GM12878 (cell line): ENCODE results near the gene TESMIN. TPM values are rescaled to one million over a fixed set of nuclear protein-coding genes. Genes with fewer than 3 reads are reported as not detected.

Source experiments
- ATAC-seq: fragments of 200-7000 bp; cut with Tn5 transposase; 3 replicates; pipeline ENCODE4 v1.9.1; 2020; ENCODE audit warnings: mild to moderate bottlenecking, moderate library complexity
- BruUV-seq: library from RNA; stranded (reverse); fragments of 400-500 nt; replicated peaks from 2 replicates; lab custom pipeline; 2021; lab: Mats Ljungman, UMichigan
- CTCF ChIA-PET: fragments of 300-600 bp; sonication (Branson Sonifier 250); formaldehyde crosslinking; extraction: SDS; loops from one replicate; lab custom pipeline; 2021; ENCODE audit warnings: inconsistent platforms; lab: Yijun Ruan, JAX
- POLR2A ChIA-PET: fragments of 350-600 bp; formaldehyde crosslinking; extraction: SDS; loops from one replicate; lab custom pipeline; 2021; ENCODE audit warnings: inconsistent platforms; lab: Charles Lee
- RAD21 ChIA-PET: fragments of 300-600 bp; sonication (Branson Sonifier 250); formaldehyde crosslinking; loops from one replicate; lab custom pipeline; 2023; ENCODE audit warnings: antibody characterized with exemption; ENCODE audit not compliant: unreplicated experiment; lab: Charles Lee
- SMC1A ChIA-PET: fragments of 300-600 bp; sonication (Branson Sonifier 250); formaldehyde crosslinking; loops from one replicate; lab custom pipeline; 2023; ENCODE audit not compliant: unreplicated experiment, uncharacterized antibody; lab: Charles Lee
- DNase-seq: peaks from one replicate; pipeline ENCODE4 v3.0.0-alpha.2; 2011; ENCODE audit warnings: low read depth, low spot score
- FAIRE-seq: peaks from 3 replicates; lab custom pipeline; 2011; peaks lifted over from hg19 to GRCh38; lab: Jason Lieb, UNC
- H2AFZ ChIP-seq: 2 replicates; pipeline ENCODE4 v1.6.0; 2011; ENCODE audit warnings: low read depth, low read length, control low read depth; ENCODE audit not compliant: control insufficient read depth
- H3K27ac ChIP-seq: 2 replicates; pipeline ENCODE4 v1.5.1; 2011; ENCODE audit warnings: control low read depth; ENCODE audit not compliant: control insufficient read depth, insufficient read depth
- H3K27me3 ChIP-seq, 2 experiments: replicated peaks in 1 of 2; 2 replicates each; pipeline versions ENCODE4 v1.6.0 to v1.6.1; 2011; ENCODE audit warnings: low read length in 1 of 2; ENCODE audit not compliant: control insufficient read depth in 2 of 2, insufficient read depth in 2 of 2
- H3K36me3 ChIP-seq, 2 experiments: 2 replicates each; pipeline ENCODE4 v1.5.1; 2011; ENCODE audit warnings: low read length in 1 of 2; ENCODE audit not compliant: control insufficient read depth in 2 of 2, insufficient read depth in 2 of 2
- H3K4me1 ChIP-seq: 2 replicates; pipeline ENCODE4 v1.6.1; 2011; ENCODE audit warnings: mild to moderate bottlenecking, low read length, moderate library complexity, mixed read lengths; ENCODE audit not compliant: control insufficient read depth, insufficient read depth
- H3K4me2 ChIP-seq: 2 replicates; pipeline ENCODE4 v1.6.0; 2011; ENCODE audit warnings: control low read depth; ENCODE audit not compliant: control insufficient read depth, insufficient read depth
- H3K4me3 ChIP-seq: fragments of 200-600 bp; sonication (generic); 2 replicates; pipeline ENCODE4 v1.5.1; 2016
- H3K79me2 ChIP-seq: 2 replicates; pipeline ENCODE4 v1.6.0; 2011; ENCODE audit warnings: low read length; ENCODE audit not compliant: control insufficient read depth, insufficient read depth
- H3K9ac ChIP-seq: 2 replicates; pipeline ENCODE4 v1.8.0; 2011; ENCODE audit warnings: low read length, control low read depth, mixed read lengths; ENCODE audit not compliant: control insufficient read depth, insufficient read depth
- H3K9me3 ChIP-seq: replicated peaks from 3 replicates; pipeline ENCODE4 v1.5.1; 2011; ENCODE audit warnings: mild to moderate bottlenecking, low read length; ENCODE audit not compliant: control insufficient read depth, insufficient read depth
- H4K20me1 ChIP-seq: 2 replicates; pipeline ENCODE4 v1.6.0; 2011; ENCODE audit not compliant: control insufficient read depth, insufficient read depth
- BHLHE40 ChIP-seq, 2 experiments: fragments of 450-650 bp in 1 of 2; IDR thresholded peaks; 2 replicates each; pipeline ENCODE4 v1.6.1; 2011 to 2017; ENCODE audit warnings: low read depth in 2 of 2, borderline replicate concordance in 1 of 2, improper control_type of control experiment in 1 of 2, low read length in 1 of 2, mild to moderate bottlenecking in 1 of 2
- CBX5 ChIP-seq: sonication (generic); IDR thresholded peaks from 2 replicates; pipeline ENCODE4 v1.6.1; 2016; ENCODE audit warnings: low read depth, moderate library complexity, mild to moderate bottlenecking, inconsistent platforms
- FOXM1 ChIP-seq: IDR thresholded peaks from 2 replicates; pipeline ENCODE4 v1.6.1; 2012; ENCODE audit warnings: low read depth, mild to moderate bottlenecking, inconsistent platforms, low read length, moderate library complexity
- JUND ChIP-seq: IDR thresholded peaks from 2 replicates; pipeline ENCODE4 v1.6.1; 2012; ENCODE audit warnings: low read depth, mild to moderate bottlenecking, low read length, improper control_type of control experiment, moderate library complexity
- LARP7 ChIP-seq: fragments of 450-650 bp; IDR thresholded peaks from 2 replicates; pipeline ENCODE4 v1.6.1; 2017; ENCODE audit warnings: mild to moderate bottlenecking
- NR2C2 ChIP-seq: IDR thresholded peaks from 2 replicates; pipeline ENCODE4 v1.6.1; 2011; ENCODE audit warnings: borderline replicate concordance, low read depth; ENCODE audit not compliant: control insufficient read depth, insufficient read length
- PAX5 ChIP-seq: IDR thresholded peaks from 2 replicates; pipeline ENCODE4 v1.6.1; 2011; ENCODE audit warnings: low read depth, low read length, borderline replicate concordance
- RELA ChIP-seq: fragments of 450-650 bp; IDR thresholded peaks from 2 replicates; pipeline ENCODE4 v1.8.0; 2014; ENCODE audit warnings: borderline replicate concordance; ENCODE audit not compliant: partially characterized antibody
- SMAD5 ChIP-seq: IDR thresholded peaks from 2 replicates; pipeline ENCODE4 v1.6.1; 2016; ENCODE audit warnings: antibody characterized with exemption, low read depth
- SUPT20H ChIP-seq: IDR thresholded peaks from 2 replicates; pipeline ENCODE4 v1.6.1; 2011; ENCODE audit warnings: low read depth, mild to moderate bottlenecking, low read length, moderate library complexity, borderline replicate concordance; ENCODE audit not compliant: control insufficient read depth
- SUZ12 ChIP-seq: fragments of 200-600 bp; sonication (generic); IDR thresholded peaks from one replicate; pipeline ENCODE4 v1.6.1; 2018; ENCODE audit warnings: antibody characterized with exemption, mild to moderate bottlenecking; ENCODE audit not compliant: unreplicated experiment
- TAF1 ChIP-seq: IDR thresholded peaks from 2 replicates; pipeline ENCODE4 v1.6.1; 2011; ENCODE audit warnings: mild to moderate bottlenecking, low read depth, low read length, borderline replicate concordance
- WGBS: methylation state at CpG from one replicate; pipeline ENCODE4 v1.1.6; 2016; ENCODE audit warnings: low lambda C conversion rate; ENCODE audit not compliant: insufficient replicate concordance, insufficient coverage; ENCODE audit errors: missing lambda C conversion rate; 5-methylcytosine and 5-hydroxymethylcytosine counted together
- in situ Hi-C: fragments of 300-500 bp; cut with MboI; formaldehyde crosslinking; loops from 9 replicates; pipeline ENCODE4 v1.14.3; 2018; ENCODE audit warnings: mixed read lengths
- intact Hi-C: fragments of 100-400 bp; cut with micrococcal nuclease; formaldehyde crosslinking; loops from one replicate; pipeline ENCODE4 v1.14.2; 2022; ENCODE audit not compliant: unreplicated experiment
- polyA plus RNA-seq, 11 experiments: library from polyadenylated mRNA; depleted of rRNA in 4 of 11; unstranded in 6 of 11; stranded (reverse) in 5 of 11; fragments of >200 nt; fragmentation: Nextera tagmentation in 4 of 11; fragmentation: Illumina TruSeq in 1 of 11; extraction: Ambion mirVana in 4 of 11; extraction: Trizol in 1 of 11; gene quantifications; 1 replicate in 1 of 11; 2 replicates in 10 of 11; pipeline versions ENCODE4 v1.2.1 to v1.2.3, GENCODE V29; 2011 to 2016; ENCODE audit warnings: inconsistent platforms in 2 of 11, missing spikeins in 2 of 11, low read depth in 1 of 11
- total RNA-seq, 4 experiments: library from RNA; depleted of rRNA in 3 of 4; stranded (reverse); fragments of >200 nt in 3 of 4; fragmentation: Illumina TruSeq in 1 of 4; extraction: Trizol in 1 of 4; gene quantifications; 2 replicates each; pipeline versions ENCODE4 v1.2.1 to v1.2.3, GENCODE V29; 2013 to 2021
- TF ChIP-seq, protein P1 (sequence below): fragments of 450-650 bp; formaldehyde crosslinking; IDR thresholded peaks from 2 replicates; pipeline ENCODE4 v1.4.0; 2022; ENCODE audit warnings: mild to moderate bottlenecking, moderate library complexity

The TESMIN gene
- total and polyA plus RNA-seq, 10 of the 15 experiments (the other 5 are each of a cell fraction or from before 2014, with no cell fraction given), result 0.31 to 3.4 (median 1.2) TPM; not detected in 1

DNA sequence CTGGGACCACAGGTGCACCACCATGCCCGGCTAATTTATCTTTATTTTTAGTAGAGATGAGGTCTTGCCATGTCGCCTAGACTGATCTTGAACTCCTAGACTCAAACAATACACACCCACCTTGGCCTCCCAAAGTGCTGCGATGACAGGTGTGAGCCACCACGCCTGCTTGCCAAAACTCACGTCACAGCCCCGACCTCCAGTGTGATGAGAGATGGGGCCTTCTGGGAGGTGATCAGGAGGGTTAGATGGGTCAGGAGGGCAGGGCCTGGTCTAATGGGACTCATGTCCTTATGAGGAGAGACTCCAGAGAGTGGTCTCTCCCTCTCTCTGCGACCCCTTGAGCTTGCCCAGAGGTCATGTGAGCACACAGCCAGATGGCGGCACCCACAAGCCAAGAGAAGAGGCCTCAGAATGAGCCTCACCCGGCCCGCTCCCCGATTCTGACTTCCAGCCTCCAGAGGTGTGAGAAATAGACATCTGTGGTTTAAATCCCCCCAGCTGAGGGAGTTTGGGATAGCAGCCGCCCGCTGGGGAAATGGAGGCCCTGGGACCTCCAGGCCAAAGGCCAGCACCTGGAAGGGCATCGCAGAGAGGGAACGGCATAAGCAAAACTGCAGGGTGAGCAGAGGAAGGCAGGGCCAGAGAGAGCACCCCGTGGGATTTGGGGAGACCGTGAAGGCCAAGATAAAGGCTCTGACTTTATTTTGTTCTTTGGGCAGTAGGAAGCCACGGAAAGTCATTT lies 91.1 kb downstream of the TESMIN start:
- SMC1A ChIA-PET, result no interaction called here
- no peaks in the 10 kb centered on the region; a peak in 2 of 4 replicates for H3K27me3 ChIP-seq
- no peaks in the 10 kb centered on the region for H3K4me1 ChIP-seq
- H3K27ac ChIP-seq, result no peak overlapping the region
- RAD21 ChIA-PET, result no interaction called here
- no peaks in the 10 kb centered on the region; the same call in 2 of the 3 replicates for H3K9me3 ChIP-seq
- intact Hi-C loops (no loop called here), in situ Hi-C loops (no loop called here)
- no peak overlapping the region for H2AFZ ChIP-seq
- BruUV-seq, result no TSS peak
- H3K36me3 ChIP-seq, result no peaks in the 10 kb centered on the region
- POLR2A ChIA-PET, result no interaction called here
- H3K4me3 ChIP-seq, result no peak overlapping the region
- no peaks in the 10 kb centered on the region for H3K79me2 ChIP-seq
- WGBS, result 49% methylated on average over 18 of the region's 18 CpGs
- DNase-seq (no peak), FAIRE-seq (no peak), ATAC-seq (no peak)
- no peak overlapping the region for H3K9ac ChIP-seq
- CTCF ChIA-PET, result no interaction called here
- H3K4me2 ChIP-seq, result no peak overlapping the region
- no peaks in the 10 kb centered on the region for H4K20me1 ChIP-seq
- TF ChIP-seq JUND (no peak), NR2C2 (no peak), SUPT20H (no peak), TAF1 (no peak)

DNA sequence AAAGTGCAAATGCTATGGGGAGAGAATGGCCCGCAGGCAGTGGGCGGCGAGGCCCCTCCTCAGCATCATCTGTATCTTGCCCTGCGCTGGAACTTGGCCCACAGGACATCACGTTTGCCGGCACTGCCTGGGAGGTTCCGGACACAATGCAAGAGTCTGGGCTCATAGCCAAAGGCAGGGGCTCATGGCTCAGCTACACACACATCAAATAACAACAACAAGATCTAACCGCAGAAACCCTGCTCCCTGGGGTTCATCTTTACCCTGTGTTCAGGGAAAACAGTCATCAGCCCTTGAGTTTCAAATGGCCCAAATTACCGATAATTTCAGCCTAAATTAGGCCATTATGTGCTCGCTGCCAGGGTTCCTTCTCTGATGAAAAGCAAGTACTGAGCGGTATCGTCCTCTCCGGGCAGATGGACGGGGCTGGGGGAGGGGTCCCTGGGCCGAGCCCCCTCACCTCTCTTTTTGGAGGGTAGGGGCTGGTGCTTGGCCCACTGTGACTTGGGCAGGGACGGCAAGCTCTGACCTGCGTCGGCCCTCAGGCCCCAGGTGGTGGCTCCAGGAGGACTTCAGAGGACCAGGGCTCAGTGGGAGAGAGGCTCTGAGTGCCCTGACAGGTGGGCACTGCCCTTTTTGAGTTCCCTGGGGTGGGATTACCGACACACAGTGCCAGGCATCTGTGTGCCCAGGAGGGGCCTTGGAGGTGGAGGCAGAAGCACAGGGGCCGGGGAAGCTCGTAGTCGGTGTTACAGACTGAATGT lies 92.0 kb downstream of the TESMIN start:
- Histone ChIP-seq H3K9ac (no peak overlapping the region), H3K79me2 (no peaks in the 10 kb centered on the region), H3K27ac (no peak overlapping the region), H3K4me2 (no peak overlapping the region), H3K4me3 (no peak overlapping the region), H2AFZ (no peak overlapping the region), H3K27me3 (no peaks in the 10 kb centered on the region; a peak in 2 of 4 replicates), H3K36me3 (no peaks in the 10 kb centered on the region), H3K9me3 (no peaks in the 10 kb centered on the region; the same call in 2 of the 3 replicates), H3K4me1 (no peaks in the 10 kb centered on the region), H4K20me1 (no peaks in the 10 kb centered on the region)
- DNase-seq (no peak), FAIRE-seq (no peak), ATAC-seq (no peak)
- BruUV-seq, result no TSS peak
- in situ Hi-C loops, result no loop called here
- POLR2A ChIA-PET, result no interaction called here
- RAD21 ChIA-PET, result no interaction called here
- CTCF ChIA-PET, result no interaction called here
- WGBS, result 70% methylated on average over 22 of the region's 22 CpGs
- SMC1A ChIA-PET, result no interaction called here
- intact Hi-C loops, result no loop called here
- TF ChIP-seq LARP7 (no peak), FOXM1 (no peak), RELA (no peak), CBX5 (no peak), PAX5 (no peak), SMAD5 (no peak), BHLHE40 (IDR thresholded peaks at IDR 0.05; ENCODE audit: borderline replicate concordance in 1 of 2, low read depth in 2 of 2, low read length in 1 of 2) (no peak), SUZ12 (no peak)
- TF ChIP-seq, protein P1, sequence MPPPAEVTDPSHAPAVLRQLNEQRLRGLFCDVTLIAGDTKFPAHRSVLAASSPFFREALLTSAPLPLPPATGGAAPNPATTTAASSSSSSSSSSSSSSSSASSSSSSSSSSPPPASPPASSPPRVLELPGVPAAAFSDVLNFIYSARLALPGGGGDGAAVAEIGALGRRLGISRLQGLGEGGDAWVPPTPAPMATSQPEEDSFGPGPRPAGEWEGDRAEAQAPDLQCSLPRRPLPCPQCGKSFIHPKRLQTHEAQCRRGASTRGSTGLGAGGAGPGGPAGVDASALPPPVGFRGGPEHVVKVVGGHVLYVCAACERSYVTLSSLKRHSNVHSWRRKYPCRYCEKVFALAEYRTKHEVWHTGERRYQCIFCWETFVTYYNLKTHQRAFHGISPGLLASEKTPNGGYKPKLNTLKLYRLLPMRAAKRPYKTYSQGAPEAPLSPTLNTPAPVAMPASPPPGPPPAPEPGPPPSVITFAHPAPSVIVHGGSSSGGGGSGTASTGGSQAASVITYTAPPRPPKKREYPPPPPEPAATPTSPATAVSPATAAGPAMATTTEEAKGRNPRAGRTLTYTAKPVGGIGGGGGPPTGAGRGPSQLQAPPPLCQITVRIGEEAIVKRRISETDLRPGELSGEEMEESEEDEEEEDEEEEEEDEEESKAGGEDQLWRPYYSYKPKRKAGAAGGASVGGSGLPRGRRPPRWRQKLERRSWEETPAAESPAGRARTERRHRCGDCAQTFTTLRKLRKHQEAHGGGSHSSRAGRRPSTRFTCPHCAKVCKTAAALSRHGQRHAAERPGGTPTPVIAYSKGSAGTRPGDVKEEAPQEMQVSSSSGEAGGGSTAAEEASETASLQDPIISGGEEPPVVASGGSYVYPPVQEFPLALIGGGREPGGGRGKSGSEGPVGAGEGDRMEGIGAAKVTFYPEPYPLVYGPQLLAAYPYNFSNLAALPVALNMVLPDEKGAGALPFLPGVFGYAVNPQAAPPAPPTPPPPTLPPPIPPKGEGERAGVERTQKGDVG, result no peak
